ENCODE results near the gene FRMD5. TPM values are rescaled to one million over a fixed set of nuclear protein-coding genes. Genes with fewer than 3 reads are reported as not detected.

The FRMD5 gene
- polyA plus RNA-seq, 3 donors = not detected

GRCh38 chr15:44144184-44144583 is 50.9 kb downstream of the FRMD5 start:
- peaks cover 0 to 5% (median 3%) of the 10 kb centered on the region in 3 donors for H3K27me3 Mint-ChIP-seq (ENCODE audit: low read depth in 3 of 3)
- no peak overlapping the region for H3K4me3 Mint-ChIP-seq
- intact Hi-C loops (cut with micrococcal nuclease) = no loop called here

DNA sequence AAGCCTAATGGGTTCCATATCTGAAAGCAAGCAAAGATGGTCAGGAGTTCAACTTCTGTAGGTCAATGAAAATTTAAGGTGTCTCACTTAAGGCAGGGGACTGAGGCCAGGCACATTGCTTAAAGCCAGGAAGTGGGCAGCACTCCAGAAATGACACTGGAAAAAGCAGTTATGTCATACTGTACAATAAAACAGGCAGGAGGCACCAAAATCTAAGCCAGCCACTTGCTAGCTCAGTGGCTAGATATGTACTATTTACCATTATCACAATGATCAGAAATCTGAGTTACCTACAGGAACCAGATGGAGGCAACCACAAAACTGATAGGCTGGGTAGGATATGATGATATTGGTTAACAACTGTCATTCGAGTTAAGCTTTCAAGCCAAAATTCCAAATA is 57.3 kb downstream of the FRMD5 start:
- H3K36me3 Mint-ChIP-seq = no peaks in the 10 kb centered on the region
- H3K4me3 Mint-ChIP-seq = no peak overlapping the region
- Histone ChIP-seq H3K27me3 (ENCODE audit: control insufficient read depth in 2 of 2, insufficient read depth in 2 of 2, low read length in 2 of 2) (no peaks in the 10 kb centered on the region), H4K20me1 (ENCODE audit: insufficient read depth, low read length) (no peaks in the 10 kb centered on the region), H3K4me3 (replicated peaks in 1 of 3; ENCODE audit: low read depth in 2 of 3, low read length in 3 of 3) (no peak overlapping the region), H3K27ac (ENCODE audit: low read depth in 1 of 2, low read length in 2 of 2) (no peak overlapping the region), H3K9ac (ENCODE audit: insufficient read depth, low read length, poor library complexity, severe bottlenecking) (no peak overlapping the region), H2AFZ (ENCODE audit: insufficient read depth, low read depth, low read length, poor library complexity, severe bottlenecking) (no peak overlapping the region), H3K79me2 (ENCODE audit: insufficient read depth, low read length) (no peaks in the 10 kb centered on the region), H3K4me2 (replicated peaks; ENCODE audit: extremely low read depth, low read length, poor library complexity, severe bottlenecking) (no peak overlapping the region), H3K4me1 (ENCODE audit: control insufficient read depth in 1 of 2, insufficient read depth in 2 of 2, low read length in 2 of 2) (no peaks in the 10 kb centered on the region), H3K36me3 (replicated peaks in 1 of 2; ENCODE audit: control insufficient read depth in 1 of 2, insufficient read depth in 2 of 2, low read length in 2 of 2) (no peaks in the 10 kb centered on the region), H3K9me3 (replicated peaks in 1 of 2; ENCODE audit: control insufficient read depth in 1 of 2, insufficient read depth in 1 of 2, low read length in 2 of 2) (no peaks in the 10 kb centered on the region)
- intact Hi-C loops (cut with micrococcal nuclease) = no loop called here
- peaks cover 2% of the 10 kb centered on the region for H3K4me1 Mint-ChIP-seq
- TF ChIP-seq CTCF (IDR thresholded peaks at IDR 0.05) = no peak
- no peak for DNase-seq
- H3K27me3 Mint-ChIP-seq (ENCODE audit: low read depth in 3 of 3) = peaks cover 1 to 8% (median 2%) of the 10 kb centered on the region in 3 donors
- no peak overlapping the region for H3K27ac Mint-ChIP-seq
- peaks cover 0 to 2% (median 0%) of the 10 kb centered on the region in 7 donors for H3K9me3 Mint-ChIP-seq
- no CpG with 5 or more reads among the region's 1 CpG for WGBS (ENCODE audit: insufficient coverage)

More at GRCh38 chr15:44144184-44144583, 50.9 kb downstream of the FRMD5 start:
- WGBS (ENCODE audit: insufficient coverage) = no CpG with 5 or more reads among the region's 1 CpG
- no peak overlapping the region for H3K4me2 ChIP-seq (replicated peaks; ENCODE audit: extremely low read depth, low read length, poor library complexity, severe bottlenecking)
- no peak overlapping the region for H3K4me3 ChIP-seq (replicated peaks in 1 of 3; ENCODE audit: low read depth in 2 of 3, low read length in 3 of 3)
- H3K4me1 ChIP-seq (ENCODE audit: control insufficient read depth in 1 of 2, insufficient read depth in 2 of 2, low read length in 2 of 2) = no peaks in the 10 kb centered on the region
- no peak overlapping the region for H2AFZ ChIP-seq (ENCODE audit: insufficient read depth, low read depth, low read length, poor library complexity, severe bottlenecking)
- H4K20me1 ChIP-seq (ENCODE audit: insufficient read depth, low read length) = no peaks in the 10 kb centered on the region
- H3K9me3 ChIP-seq (replicated peaks in 1 of 2; ENCODE audit: control insufficient read depth in 1 of 2, insufficient read depth in 1 of 2, low read length in 2 of 2) = no peaks in the 10 kb centered on the region
- no peaks in the 10 kb centered on the region for H3K27me3 ChIP-seq (ENCODE audit: control insufficient read depth in 2 of 2, insufficient read depth in 2 of 2, low read length in 2 of 2)
- no peak for DNase-seq
- no peak overlapping the region for H3K27ac Mint-ChIP-seq
- H3K36me3 ChIP-seq (replicated peaks in 1 of 2; ENCODE audit: control insufficient read depth in 1 of 2, insufficient read depth in 2 of 2, low read length in 2 of 2) = no peaks in the 10 kb centered on the region
- H3K79me2 ChIP-seq (ENCODE audit: insufficient read depth, low read length) = no peaks in the 10 kb centered on the region
- no peak overlapping the region for H3K9ac ChIP-seq (ENCODE audit: insufficient read depth, low read length, poor library complexity, severe bottlenecking)
- H3K27ac ChIP-seq (ENCODE audit: low read depth in 1 of 2, low read length in 2 of 2) = no peak overlapping the region
- no peaks in the 10 kb centered on the region for H3K9me3 Mint-ChIP-seq
- H3K36me3 Mint-ChIP-seq = no peaks in the 10 kb centered on the region
- TF ChIP-seq CTCF (IDR thresholded peaks at IDR 0.05) = no peak
- H3K4me1 Mint-ChIP-seq = no peaks in the 10 kb centered on the region
